Measurements from ENCODE around the gene PRKAR2B. TPM values are rescaled to one million over a fixed set of nuclear protein-coding genes. Genes with fewer than 3 reads are reported as not detected.
"Not testable (repeated sequence)": the region's sequence is repeated elsewhere in the genome, so short reads cannot be mapped to it uniquely, and the experiment has no call there.

Gene PRKAR2B
- total and polyA plus RNA-seq, 2 experiments from 2014 or later = 42.3 to 70.4 TPM

- Histone ChIP-seq H3K36me3 (no peaks in the 10 kb centered on the region), H3K27ac (no peak overlapping the region), H3K9me3 (ENCODE audit: low read depth) (no peaks in the 10 kb centered on the region), H3K27me3 (no peaks in the 10 kb centered on the region), H3K4me3 (no peak overlapping the region), H3K4me1 (ENCODE audit: low read depth) (no peaks in the 10 kb centered on the region)
- TF ChIP-seq CTCF (IDR thresholded peaks at IDR 0.05; ENCODE audit: low read depth, low read length) = no peak
- no peak for DNase-seq (ENCODE audit: low read depth in 1 of 2, low spot score in 1 of 2)
Measured at GRCh38 chr7:107128217-107128616, 83.7 kb downstream of the PRKAR2B start.

GRCh38 chr7:107128748-107129147, 84.2 kb downstream of the PRKAR2B start:
- TF ChIP-seq CTCF (IDR thresholded peaks at IDR 0.05; ENCODE audit: low read depth, low read length) = no peak

GRCh38 chr7:107130487-107131220, 86.1 kb downstream of the PRKAR2B start:
- no peak for DNase-seq (ENCODE audit: low read depth in 1 of 2, low spot score in 1 of 2)
- Histone ChIP-seq H3K4me1 (ENCODE audit: low read depth) (no peaks in the 10 kb centered on the region), H3K27me3 (no peaks in the 10 kb centered on the region), H3K9me3 (ENCODE audit: low read depth) (no peaks in the 10 kb centered on the region), H3K4me3 (no peak overlapping the region), H3K27ac (no peak overlapping the region), H3K36me3 (no peaks in the 10 kb centered on the region)
- no peak for TF ChIP-seq CTCF (IDR thresholded peaks at IDR 0.05; ENCODE audit: low read depth, low read length)

More at GRCh38 chr7:107128748-107129147, 84.2 kb downstream of the PRKAR2B start:
- DNase-seq (ENCODE audit: low read depth in 1 of 2, low spot score in 1 of 2) = no peak
- no peaks in the 10 kb centered on the region for H3K27me3 ChIP-seq
- H3K36me3 ChIP-seq = no peaks in the 10 kb centered on the region
- H3K4me1 ChIP-seq (ENCODE audit: low read depth) = no peaks in the 10 kb centered on the region
- no peaks in the 10 kb centered on the region for H3K9me3 ChIP-seq (ENCODE audit: low read depth)
- H3K4me3 ChIP-seq = no peak overlapping the region
- no peak overlapping the region for H3K27ac ChIP-seq

- no peak for DNase-seq (ENCODE audit: low read depth in 1 of 2, low spot score in 1 of 2)
- no peaks in the 10 kb centered on the region for H3K9me3 ChIP-seq (ENCODE audit: low read depth)
- TF ChIP-seq CTCF (IDR thresholded peaks at IDR 0.05; ENCODE audit: low read depth, low read length) = no peak
- no peak overlapping the region for H3K4me3 ChIP-seq
- H3K4me1 ChIP-seq (ENCODE audit: low read depth) = no peaks in the 10 kb centered on the region
- H3K27me3 ChIP-seq = no peaks in the 10 kb centered on the region
- no peaks in the 10 kb centered on the region for H3K36me3 ChIP-seq
- H3K27ac ChIP-seq = no peak overlapping the region
Measured at GRCh38 chr7:107133396-107133795, 88.9 kb downstream of the PRKAR2B start.

GRCh38 chr7:107138696-107139420, 94.4 kb downstream of the PRKAR2B start:
- H3K4me1 ChIP-seq (ENCODE audit: low read depth) = no peaks in the 10 kb centered on the region
- TF ChIP-seq CTCF (IDR thresholded peaks at IDR 0.05; ENCODE audit: low read depth, low read length) = no peak
- H3K27ac ChIP-seq = peak overlapping the region; percentile 20
- H3K36me3 ChIP-seq = no peaks in the 10 kb centered on the region
- no peak for DNase-seq (ENCODE audit: low read depth in 1 of 2, low spot score in 1 of 2)
- no peaks in the 10 kb centered on the region for H3K27me3 ChIP-seq
- no peaks in the 10 kb centered on the region for H3K9me3 ChIP-seq (ENCODE audit: low read depth)
- no peak overlapping the region for H3K4me3 ChIP-seq

- not testable (repeated sequence) for H3K4me1 ChIP-seq (ENCODE audit: low read depth); H3K4me3 ChIP-seq; DNase-seq (ENCODE audit: low read depth in 1 of 2, low spot score in 1 of 2); H3K27me3 ChIP-seq; H3K27ac ChIP-seq; H3K9me3 ChIP-seq (ENCODE audit: low read depth); H3K36me3 ChIP-seq
Measured at GRCh38 chr7:107143875-107144274, 99.4 kb downstream of the PRKAR2B start.
